ENCODE data around the gene MYBBP1A. TPM values are rescaled to one million over a fixed set of nuclear protein-coding genes. Genes with fewer than 3 reads are reported as not detected.

MYBBP1A gene
- total RNA-seq, 1 donor, result 58.4 TPM

GRCh38 chr17:4525691-4526397, 29.3 kb downstream of the MYBBP1A start:
- no peak for DNase-seq (ENCODE audit: low read depth in 2 of 3, low spot score in 2 of 3)

- no peak for DNase-seq (ENCODE audit: low read depth in 2 of 3, low spot score in 2 of 3)
These were observed 31.2 kb downstream of the MYBBP1A start for GRCh38 chr17:4523946-4524345.

GRCh38 chr17:4522661-4523060, 32.5 kb downstream of the MYBBP1A start:
- no peak for DNase-seq (ENCODE audit: low read depth in 2 of 3, low spot score in 2 of 3)

GRCh38 chr17:4520894-4521600, 34.1 kb downstream of the MYBBP1A start:
- no peak for DNase-seq (ENCODE audit: low read depth in 2 of 3, low spot score in 2 of 3)

- DNase-seq (ENCODE audit: low read depth in 2 of 3, low spot score in 2 of 3), result no peak
These were observed 34.9 kb downstream of the MYBBP1A start for GRCh38 chr17:4520060-4520893.

- no peak for DNase-seq (ENCODE audit: low read depth in 2 of 3, low spot score in 2 of 3)
These were observed 35.8 kb downstream of the MYBBP1A start for GRCh38 chr17:4519361-4519788.

GRCh38 chr17:4518901-4519300, 36.3 kb downstream of the MYBBP1A start:
- no peak for DNase-seq (ENCODE audit: low read depth in 2 of 3, low spot score in 2 of 3)

- no peak for DNase-seq (ENCODE audit: low read depth in 2 of 3, low spot score in 2 of 3)
These were observed 38.4 kb downstream of the MYBBP1A start for GRCh38 chr17:4516735-4517134.

- DNase-seq (ENCODE audit: low read depth in 2 of 3, low spot score in 2 of 3), result no peak
These were observed 39.7 kb downstream of the MYBBP1A start for GRCh38 chr17:4515501-4515900.

GRCh38 chr17:4514779-4515178, 40.4 kb downstream of the MYBBP1A start:
- no peak for DNase-seq (ENCODE audit: low read depth in 2 of 3, low spot score in 2 of 3)

GRCh38 chr17:4514206-4514605, 41.0 kb downstream of the MYBBP1A start:
- DNase-seq (ENCODE audit: low read depth in 2 of 3, low spot score in 2 of 3), result no peak

GRCh38 chr17:4513113-4514032, 41.8 kb downstream of the MYBBP1A start:
- DNase-seq (ENCODE audit: low read depth in 2 of 3, low spot score in 2 of 3), result no peak

GRCh38 chr17:4512156-4513112, 42.8 kb downstream of the MYBBP1A start:
- DNase-seq (ENCODE audit: low read depth in 2 of 3, low spot score in 2 of 3), result no peak

GRCh38 chr17:4511199-4511932, 43.8 kb downstream of the MYBBP1A start:
- DNase-seq (ENCODE audit: low read depth in 2 of 3, low spot score in 2 of 3), result peak in 1 of 3 donors; percentile 34

- DNase-seq (ENCODE audit: low read depth in 2 of 3, low spot score in 2 of 3), result no peak
These were observed 44.6 kb downstream of the MYBBP1A start for GRCh38 chr17:4510618-4510941.

- no peak for DNase-seq (ENCODE audit: low read depth in 2 of 3, low spot score in 2 of 3)
These were observed 45.1 kb downstream of the MYBBP1A start for GRCh38 chr17:4509923-4510617.

- peak in 2 of 3 donors; percentile 47 to 55 for DNase-seq (ENCODE audit: low read depth in 2 of 3, low spot score in 2 of 3)
These were observed 45.8 kb downstream of the MYBBP1A start for GRCh38 chr17:4509401-4509800.

GRCh38 chr17:4508207-4508606, 47.0 kb downstream of the MYBBP1A start:
- DNase-seq (ENCODE audit: low read depth in 2 of 3, low spot score in 2 of 3), result no peak

All from hematopoietic multipotent progenitor cell (in vitro differentiated cells).